ENCODE results near the gene BACH2.
"Not testable (repeated sequence)": the region's sequence is repeated elsewhere in the genome, so short reads cannot be mapped to it uniquely, and the experiment has no call there.

DNA sequence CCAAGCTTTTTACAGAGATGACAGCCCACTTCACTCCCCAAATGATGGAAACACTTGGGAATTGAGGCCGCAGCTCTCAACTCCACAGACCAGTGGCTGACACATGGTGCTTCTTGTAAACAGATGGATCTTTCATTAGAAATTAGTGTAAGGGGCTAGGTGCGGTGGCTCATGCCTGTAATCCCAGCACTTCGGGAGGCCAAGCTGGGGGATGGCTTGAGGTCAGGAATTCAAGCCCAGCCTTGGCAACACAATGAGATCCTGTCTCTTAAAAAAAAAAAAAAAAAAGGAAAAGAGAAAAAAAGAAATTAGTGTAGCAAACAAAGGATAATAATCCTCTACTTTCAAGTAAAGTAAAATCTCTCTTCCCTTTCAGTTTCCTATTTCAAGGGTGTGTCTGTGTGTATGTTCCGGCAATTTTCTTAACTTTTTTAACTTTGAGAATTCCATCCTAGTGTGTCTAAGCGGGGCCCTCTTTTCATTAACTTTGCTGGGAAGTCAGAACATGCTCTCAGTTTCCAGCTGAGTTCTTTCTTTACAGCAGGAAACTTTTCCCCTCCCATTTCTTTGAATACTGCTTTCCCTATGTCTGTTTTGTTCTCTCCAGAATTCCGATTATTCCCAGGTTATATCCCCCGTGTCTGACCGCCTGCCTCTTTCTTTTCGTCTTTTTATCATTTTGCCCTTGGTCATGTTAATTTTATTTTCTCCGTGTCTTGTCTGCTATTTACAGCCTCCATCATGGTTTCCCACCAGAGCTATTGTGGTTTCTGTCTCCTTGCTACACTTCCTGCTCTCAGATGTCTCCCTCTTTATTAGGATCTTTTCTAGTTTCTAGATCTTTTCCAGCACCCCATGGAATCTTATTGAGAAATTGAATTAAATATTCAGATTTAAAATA, 386.4 kb downstream of the BACH2 start:
- TF ChIP-seq, protein P1, sequence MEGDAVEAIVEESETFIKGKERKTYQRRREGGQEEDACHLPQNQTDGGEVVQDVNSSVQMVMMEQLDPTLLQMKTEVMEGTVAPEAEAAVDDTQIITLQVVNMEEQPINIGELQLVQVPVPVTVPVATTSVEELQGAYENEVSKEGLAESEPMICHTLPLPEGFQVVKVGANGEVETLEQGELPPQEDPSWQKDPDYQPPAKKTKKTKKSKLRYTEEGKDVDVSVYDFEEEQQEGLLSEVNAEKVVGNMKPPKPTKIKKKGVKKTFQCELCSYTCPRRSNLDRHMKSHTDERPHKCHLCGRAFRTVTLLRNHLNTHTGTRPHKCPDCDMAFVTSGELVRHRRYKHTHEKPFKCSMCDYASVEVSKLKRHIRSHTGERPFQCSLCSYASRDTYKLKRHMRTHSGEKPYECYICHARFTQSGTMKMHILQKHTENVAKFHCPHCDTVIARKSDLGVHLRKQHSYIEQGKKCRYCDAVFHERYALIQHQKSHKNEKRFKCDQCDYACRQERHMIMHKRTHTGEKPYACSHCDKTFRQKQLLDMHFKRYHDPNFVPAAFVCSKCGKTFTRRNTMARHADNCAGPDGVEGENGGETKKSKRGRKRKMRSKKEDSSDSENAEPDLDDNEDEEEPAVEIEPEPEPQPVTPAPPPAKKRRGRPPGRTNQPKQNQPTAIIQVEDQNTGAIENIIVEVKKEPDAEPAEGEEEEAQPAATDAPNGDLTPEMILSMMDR (IDR thresholded peaks at IDR 0.05; ENCODE audit: control extremely low read depth in 1 of 3, insufficient read depth in 1 of 3, low read depth in 1 of 3, low read length in 3 of 3) = not testable (repeated sequence)
- TF ChIP-seq TCF12 (IDR thresholded peaks at IDR 0.05; ENCODE audit: low read depth, low read length); CHD1 (IDR thresholded peaks at IDR 0.05; ENCODE audit: low read depth, low read length); POLR2A (IDR thresholded peaks at IDR 0.05; ENCODE audit: control extremely low read depth in 1 of 2, low read depth in 2 of 2, low read length in 2 of 2); JUND (IDR thresholded peaks at IDR 0.05; ENCODE audit: low read length); SUZ12 (IDR thresholded peaks at IDR 0.05; ENCODE audit: low read length); HDAC2 (IDR thresholded peaks at IDR 0.05; ENCODE audit: borderline replicate concordance in 1 of 2, low read depth in 2 of 2, low read length in 2 of 2); GTF2F1 (IDR thresholded peaks at IDR 0.05; ENCODE audit: borderline replicate concordance, low read depth, low read length); CEBPB (IDR thresholded peaks at IDR 0.05; ENCODE audit: low read depth, low read length); MAFK (IDR thresholded peaks at IDR 0.05; ENCODE audit: low read depth, low read length); YY1 (IDR thresholded peaks at IDR 0.05; ENCODE audit: low read depth, low read length): not testable (repeated sequence)
- TF ChIP-seq, protein P2, sequence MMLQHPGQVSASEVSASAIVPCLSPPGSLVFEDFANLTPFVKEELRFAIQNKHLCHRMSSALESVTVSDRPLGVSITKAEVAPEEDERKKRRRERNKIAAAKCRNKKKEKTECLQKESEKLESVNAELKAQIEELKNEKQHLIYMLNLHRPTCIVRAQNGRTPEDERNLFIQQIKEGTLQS (IDR thresholded peaks at IDR 0.05; ENCODE audit: insufficient read depth, low read depth, low read length) = not testable (repeated sequence)
- TF ChIP-seq, protein P3, sequence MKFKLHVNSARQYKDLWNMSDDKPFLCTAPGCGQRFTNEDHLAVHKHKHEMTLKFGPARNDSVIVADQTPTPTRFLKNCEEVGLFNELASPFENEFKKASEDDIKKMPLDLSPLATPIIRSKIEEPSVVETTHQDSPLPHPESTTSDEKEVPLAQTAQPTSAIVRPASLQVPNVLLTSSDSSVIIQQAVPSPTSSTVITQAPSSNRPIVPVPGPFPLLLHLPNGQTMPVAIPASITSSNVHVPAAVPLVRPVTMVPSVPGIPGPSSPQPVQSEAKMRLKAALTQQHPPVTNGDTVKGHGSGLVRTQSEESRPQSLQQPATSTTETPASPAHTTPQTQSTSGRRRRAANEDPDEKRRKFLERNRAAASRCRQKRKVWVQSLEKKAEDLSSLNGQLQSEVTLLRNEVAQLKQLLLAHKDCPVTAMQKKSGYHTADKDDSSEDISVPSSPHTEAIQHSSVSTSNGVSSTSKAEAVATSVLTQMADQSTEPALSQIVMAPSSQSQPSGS (IDR thresholded peaks at IDR 0.05; ENCODE audit: low read length) = not testable (repeated sequence)
